ENCODE results near the gene EXOSC3. TPM values are rescaled to one million over a fixed set of nuclear protein-coding genes. Genes with fewer than 3 reads are reported as not detected.

EXOSC3 gene
- total and polyA plus RNA-seq, 9 of the 15 experiments (the other 6 are each of a cell fraction or from before 2014, with no cell fraction given): 18.5 to 266 (median 114) TPM

DNA sequence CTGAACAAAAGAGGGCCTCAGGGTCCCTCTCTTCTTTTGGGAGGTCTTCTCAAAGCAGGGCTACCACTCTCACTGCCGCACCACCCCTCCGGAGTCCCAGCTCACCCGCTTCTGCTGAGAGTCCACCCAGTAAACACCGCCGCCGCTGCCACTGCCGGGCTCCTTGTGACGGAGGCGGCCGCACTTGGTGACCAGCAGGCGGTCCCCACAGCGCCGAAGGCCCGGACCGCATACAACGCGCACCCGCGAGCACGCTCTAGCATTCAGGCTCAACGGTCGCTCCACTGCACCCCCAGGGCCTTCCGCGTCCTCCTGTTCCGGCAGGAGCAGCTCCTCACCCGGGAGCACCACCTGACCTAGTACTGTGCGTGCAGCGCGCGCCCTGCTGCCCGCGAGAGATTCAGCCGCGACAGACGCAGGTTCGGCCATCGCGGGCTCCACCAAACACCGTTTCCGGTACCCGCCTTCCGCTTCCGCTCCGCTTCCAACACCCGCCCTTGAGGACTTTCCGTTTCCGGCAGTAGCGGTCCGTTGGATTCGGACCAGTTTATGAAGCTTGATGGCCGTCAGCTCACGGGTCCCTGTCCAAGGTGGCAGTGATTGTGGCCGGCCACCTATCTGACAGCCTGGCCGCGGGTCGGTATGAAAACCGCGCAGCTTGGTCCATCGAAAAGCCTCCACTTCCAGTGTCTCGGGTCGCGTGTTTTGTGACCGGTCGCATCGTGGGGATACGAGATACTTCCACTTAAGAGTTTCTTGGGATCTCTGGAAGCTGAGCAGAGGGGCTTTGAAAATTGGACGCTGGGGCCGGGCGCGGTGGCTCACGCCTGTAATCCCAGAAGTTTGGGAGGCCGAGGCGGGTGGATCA is at the start of gene EXOSC3 (continued):
- TF ChIP-seq GABPB2 (CRISPR knock-in tag; conservative IDR thresholded peaks at IDR 0.05) (no peak), ATF1 (CRISPR knock-in tag; IDR thresholded peaks at IDR 0.05) (no peak), ATF1 (tag; IDR thresholded peaks at IDR 0.05) (peak; percentile 88), GATAD2A (IDR thresholded peaks at IDR 0.05) (no peak), POLR2A (conservative IDR thresholded peaks at IDR 0.05) (peak; percentile 98), SNIP1 (IDR thresholded peaks at IDR 0.05; ENCODE audit: low read depth) (no peak), ESRRB (CRISPR knock-in tag; IDR thresholded peaks at IDR 0.05; ENCODE audit: borderline replicate concordance) (no peak), HDAC2 (IDR thresholded peaks at IDR 0.05) (peak; percentile 88), SMARCB1 (IDR thresholded peaks at IDR 0.05; ENCODE audit: insufficient read length, low read depth) (no peak), RBM34 (IDR thresholded peaks at IDR 0.05; ENCODE audit: borderline replicate concordance, insufficient read depth, low read length) (no peak), ARHGAP35 (IDR thresholded peaks at IDR 0.05; ENCODE audit: partially characterized antibody) (no peak), SMAD1 (IDR thresholded peaks at IDR 0.05; ENCODE audit: low read depth, low read length, partially characterized antibody) (peak; percentile 63)
- TF ChIP-seq, protein P1, sequence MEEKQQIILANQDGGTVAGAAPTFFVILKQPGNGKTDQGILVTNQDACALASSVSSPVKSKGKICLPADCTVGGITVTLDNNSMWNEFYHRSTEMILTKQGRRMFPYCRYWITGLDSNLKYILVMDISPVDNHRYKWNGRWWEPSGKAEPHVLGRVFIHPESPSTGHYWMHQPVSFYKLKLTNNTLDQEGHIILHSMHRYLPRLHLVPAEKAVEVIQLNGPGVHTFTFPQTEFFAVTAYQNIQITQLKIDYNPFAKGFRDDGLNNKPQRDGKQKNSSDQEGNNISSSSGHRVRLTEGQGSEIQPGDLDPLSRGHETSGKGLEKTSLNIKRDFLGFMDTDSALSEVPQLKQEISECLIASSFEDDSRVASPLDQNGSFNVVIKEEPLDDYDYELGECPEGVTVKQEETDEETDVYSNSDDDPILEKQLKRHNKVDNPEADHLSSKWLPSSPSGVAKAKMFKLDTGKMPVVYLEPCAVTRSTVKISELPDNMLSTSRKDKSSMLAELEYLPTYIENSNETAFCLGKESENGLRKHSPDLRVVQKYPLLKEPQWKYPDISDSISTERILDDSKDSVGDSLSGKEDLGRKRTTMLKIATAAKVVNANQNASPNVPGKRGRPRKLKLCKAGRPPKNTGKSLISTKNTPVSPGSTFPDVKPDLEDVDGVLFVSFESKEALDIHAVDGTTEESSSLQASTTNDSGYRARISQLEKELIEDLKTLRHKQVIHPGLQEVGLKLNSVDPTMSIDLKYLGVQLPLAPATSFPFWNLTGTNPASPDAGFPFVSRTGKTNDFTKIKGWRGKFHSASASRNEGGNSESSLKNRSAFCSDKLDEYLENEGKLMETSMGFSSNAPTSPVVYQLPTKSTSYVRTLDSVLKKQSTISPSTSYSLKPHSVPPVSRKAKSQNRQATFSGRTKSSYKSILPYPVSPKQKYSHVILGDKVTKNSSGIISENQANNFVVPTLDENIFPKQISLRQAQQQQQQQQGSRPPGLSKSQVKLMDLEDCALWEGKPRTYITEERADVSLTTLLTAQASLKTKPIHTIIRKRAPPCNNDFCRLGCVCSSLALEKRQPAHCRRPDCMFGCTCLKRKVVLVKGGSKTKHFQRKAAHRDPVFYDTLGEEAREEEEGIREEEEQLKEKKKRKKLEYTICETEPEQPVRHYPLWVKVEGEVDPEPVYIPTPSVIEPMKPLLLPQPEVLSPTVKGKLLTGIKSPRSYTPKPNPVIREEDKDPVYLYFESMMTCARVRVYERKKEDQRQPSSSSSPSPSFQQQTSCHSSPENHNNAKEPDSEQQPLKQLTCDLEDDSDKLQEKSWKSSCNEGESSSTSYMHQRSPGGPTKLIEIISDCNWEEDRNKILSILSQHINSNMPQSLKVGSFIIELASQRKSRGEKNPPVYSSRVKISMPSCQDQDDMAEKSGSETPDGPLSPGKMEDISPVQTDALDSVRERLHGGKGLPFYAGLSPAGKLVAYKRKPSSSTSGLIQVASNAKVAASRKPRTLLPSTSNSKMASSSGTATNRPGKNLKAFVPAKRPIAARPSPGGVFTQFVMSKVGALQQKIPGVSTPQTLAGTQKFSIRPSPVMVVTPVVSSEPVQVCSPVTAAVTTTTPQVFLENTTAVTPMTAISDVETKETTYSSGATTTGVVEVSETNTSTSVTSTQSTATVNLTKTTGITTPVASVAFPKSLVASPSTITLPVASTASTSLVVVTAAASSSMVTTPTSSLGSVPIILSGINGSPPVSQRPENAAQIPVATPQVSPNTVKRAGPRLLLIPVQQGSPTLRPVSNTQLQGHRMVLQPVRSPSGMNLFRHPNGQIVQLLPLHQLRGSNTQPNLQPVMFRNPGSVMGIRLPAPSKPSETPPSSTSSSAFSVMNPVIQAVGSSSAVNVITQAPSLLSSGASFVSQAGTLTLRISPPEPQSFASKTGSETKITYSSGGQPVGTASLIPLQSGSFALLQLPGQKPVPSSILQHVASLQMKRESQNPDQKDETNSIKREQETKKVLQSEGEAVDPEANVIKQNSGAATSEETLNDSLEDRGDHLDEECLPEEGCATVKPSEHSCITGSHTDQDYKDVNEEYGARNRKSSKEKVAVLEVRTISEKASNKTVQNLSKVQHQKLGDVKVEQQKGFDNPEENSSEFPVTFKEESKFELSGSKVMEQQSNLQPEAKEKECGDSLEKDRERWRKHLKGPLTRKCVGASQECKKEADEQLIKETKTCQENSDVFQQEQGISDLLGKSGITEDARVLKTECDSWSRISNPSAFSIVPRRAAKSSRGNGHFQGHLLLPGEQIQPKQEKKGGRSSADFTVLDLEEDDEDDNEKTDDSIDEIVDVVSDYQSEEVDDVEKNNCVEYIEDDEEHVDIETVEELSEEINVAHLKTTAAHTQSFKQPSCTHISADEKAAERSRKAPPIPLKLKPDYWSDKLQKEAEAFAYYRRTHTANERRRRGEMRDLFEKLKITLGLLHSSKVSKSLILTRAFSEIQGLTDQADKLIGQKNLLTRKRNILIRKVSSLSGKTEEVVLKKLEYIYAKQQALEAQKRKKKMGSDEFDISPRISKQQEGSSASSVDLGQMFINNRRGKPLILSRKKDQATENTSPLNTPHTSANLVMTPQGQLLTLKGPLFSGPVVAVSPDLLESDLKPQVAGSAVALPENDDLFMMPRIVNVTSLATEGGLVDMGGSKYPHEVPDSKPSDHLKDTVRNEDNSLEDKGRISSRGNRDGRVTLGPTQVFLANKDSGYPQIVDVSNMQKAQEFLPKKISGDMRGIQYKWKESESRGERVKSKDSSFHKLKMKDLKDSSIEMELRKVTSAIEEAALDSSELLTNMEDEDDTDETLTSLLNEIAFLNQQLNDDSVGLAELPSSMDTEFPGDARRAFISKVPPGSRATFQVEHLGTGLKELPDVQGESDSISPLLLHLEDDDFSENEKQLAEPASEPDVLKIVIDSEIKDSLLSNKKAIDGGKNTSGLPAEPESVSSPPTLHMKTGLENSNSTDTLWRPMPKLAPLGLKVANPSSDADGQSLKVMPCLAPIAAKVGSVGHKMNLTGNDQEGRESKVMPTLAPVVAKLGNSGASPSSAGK (IDR thresholded peaks at IDR 0.05): peak; percentile 75
- TF ChIP-seq, protein P2, sequence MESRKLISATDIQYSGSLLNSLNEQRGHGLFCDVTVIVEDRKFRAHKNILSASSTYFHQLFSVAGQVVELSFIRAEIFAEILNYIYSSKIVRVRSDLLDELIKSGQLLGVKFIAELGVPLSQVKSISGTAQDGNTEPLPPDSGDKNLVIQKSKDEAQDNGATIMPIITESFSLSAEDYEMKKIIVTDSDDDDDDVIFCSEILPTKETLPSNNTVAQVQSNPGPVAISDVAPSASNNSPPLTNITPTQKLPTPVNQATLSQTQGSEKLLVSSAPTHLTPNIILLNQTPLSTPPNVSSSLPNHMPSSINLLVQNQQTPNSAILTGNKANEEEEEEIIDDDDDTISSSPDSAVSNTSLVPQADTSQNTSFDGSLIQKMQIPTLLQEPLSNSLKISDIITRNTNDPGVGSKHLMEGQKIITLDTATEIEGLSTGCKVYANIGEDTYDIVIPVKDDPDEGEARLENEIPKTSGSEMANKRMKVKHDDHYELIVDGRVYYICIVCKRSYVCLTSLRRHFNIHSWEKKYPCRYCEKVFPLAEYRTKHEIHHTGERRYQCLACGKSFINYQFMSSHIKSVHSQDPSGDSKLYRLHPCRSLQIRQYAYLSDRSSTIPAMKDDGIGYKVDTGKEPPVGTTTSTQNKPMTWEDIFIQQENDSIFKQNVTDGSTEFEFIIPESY (CRISPR knock-in tag; IDR thresholded peaks at IDR 0.05): no peak

Data from K562 (cell line).